ENCODE data around the gene TBC1D22A.

DNA sequence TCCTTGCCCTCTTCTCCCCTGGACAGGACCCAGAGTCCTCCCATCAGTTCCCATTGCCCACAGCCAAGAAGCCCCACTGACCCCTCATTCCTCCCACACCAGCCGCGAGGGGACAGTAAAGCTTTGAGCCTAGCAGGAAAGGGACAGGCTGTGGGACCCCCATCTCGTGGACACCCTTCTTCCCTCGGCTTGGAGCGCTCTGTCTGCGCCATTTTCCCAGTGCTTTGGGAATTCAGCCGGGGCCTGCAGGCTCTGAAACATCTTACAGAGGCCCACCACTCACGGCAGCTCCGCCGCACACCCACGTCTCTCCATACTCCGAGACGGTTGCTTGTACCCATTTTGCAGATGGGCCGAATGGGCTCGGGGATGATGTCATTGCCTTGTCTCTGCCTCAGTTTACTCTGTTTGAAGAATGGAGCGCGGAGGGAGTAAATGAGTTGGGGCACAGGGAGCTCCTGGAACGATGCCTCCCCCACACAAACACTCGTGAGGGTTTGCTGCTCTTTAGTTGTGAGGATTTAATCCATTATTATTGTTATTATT, 447.7 kb downstream of the TBC1D22A start:
- TF ChIP-seq CTCF (IDR thresholded peaks at IDR 0.05) (no peak), POLR2A (IDR thresholded peaks at IDR 0.05) (no peak)

Data from upper lobe of left lung (tissue), 4 donors.